ENCODE measurements around the gene ANO2.

The ANO2 gene

DNA sequence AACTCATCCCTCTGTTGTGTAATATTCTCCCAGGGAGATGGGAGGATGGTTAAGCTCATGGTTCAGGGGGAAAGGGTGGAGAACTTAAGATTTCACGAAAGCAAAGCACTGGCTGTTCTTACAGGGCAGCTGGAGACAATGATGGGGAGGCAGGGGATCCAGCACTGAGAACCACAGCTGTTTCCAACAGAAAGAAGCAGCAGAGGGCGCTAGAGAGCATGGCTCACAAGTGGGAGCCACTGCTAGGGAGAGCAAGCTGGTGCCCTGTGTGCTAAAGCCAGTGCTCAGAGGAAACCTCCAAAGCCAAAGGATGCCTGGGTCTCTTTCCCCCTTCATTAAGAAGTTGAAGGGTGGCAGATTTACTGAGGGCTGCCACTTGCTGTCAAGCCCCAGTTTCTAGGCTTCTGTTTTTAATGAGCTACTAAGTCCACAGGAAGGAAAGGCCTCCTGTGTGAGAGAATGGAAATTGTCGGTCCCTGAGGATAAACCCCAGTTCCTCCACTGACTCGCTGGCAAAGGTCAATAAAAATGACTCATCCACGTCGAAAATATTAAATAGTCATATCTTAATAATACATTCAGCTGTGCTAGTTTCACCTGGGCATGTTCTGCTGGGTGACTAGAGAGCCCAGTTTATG, 199.7 kb downstream of the ANO2 start:
- H3K4me3 ChIP-seq (ENCODE audit: low read length), result no peak overlapping the region
- TF ChIP-seq, protein P1, sequence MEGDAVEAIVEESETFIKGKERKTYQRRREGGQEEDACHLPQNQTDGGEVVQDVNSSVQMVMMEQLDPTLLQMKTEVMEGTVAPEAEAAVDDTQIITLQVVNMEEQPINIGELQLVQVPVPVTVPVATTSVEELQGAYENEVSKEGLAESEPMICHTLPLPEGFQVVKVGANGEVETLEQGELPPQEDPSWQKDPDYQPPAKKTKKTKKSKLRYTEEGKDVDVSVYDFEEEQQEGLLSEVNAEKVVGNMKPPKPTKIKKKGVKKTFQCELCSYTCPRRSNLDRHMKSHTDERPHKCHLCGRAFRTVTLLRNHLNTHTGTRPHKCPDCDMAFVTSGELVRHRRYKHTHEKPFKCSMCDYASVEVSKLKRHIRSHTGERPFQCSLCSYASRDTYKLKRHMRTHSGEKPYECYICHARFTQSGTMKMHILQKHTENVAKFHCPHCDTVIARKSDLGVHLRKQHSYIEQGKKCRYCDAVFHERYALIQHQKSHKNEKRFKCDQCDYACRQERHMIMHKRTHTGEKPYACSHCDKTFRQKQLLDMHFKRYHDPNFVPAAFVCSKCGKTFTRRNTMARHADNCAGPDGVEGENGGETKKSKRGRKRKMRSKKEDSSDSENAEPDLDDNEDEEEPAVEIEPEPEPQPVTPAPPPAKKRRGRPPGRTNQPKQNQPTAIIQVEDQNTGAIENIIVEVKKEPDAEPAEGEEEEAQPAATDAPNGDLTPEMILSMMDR (conservative IDR thresholded peaks at IDR 0.05; ENCODE audit: low read depth, low read length), result peak; percentile 76
- peak; percentile 1 for DNase-seq (ENCODE audit: low read depth)

DNA sequence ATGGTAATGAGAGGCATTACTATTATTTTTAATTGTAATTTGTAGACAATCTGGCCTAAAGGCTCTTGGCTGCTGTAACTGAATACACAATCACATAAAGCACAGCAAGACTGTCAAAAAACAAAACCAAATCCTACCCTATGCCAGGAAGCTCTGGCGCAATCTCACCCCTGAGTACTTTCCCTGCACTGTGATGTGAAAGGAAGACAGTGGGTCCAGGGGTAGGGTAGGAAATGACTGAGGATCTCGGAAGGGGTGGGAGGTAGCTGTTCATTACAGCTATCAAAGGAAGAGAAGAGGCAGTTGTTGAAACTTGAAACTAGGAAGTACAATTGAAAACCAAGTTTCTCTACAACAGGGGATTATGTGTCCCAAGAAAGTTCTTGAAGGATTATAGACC, 202.8 kb downstream of the ANO2 start:
- H3K4me3 ChIP-seq (ENCODE audit: low read length), result no peak overlapping the region
- DNase-seq (ENCODE audit: low read depth), result no peak
- TF ChIP-seq, protein P1 (conservative IDR thresholded peaks at IDR 0.05; ENCODE audit: low read depth, low read length), result no peak

DNA sequence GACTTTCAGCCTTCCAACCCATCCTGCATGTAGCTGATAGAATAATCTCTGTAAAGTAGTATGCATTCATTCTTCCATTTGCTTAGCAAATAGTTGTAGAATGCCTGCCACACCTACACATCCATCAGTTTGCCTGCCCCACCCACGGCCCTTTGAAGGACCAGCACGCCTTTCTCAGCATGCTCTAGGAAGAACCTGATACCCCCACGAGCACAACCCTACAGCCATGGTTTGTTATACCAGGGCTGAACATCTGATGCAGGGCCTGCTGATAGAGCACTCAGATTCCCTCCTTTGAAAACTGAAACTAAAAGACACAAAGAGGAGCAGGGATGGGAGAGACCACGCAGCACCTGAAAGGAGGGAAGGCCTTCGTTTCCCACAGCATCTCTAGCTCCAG, 205.1 kb downstream of the ANO2 start:
- TF ChIP-seq, protein P1 (conservative IDR thresholded peaks at IDR 0.05; ENCODE audit: low read depth, low read length), result no peak
- no peak overlapping the region for H3K4me3 ChIP-seq (ENCODE audit: low read length)
- DNase-seq (ENCODE audit: low read depth), result no peak

DNA sequence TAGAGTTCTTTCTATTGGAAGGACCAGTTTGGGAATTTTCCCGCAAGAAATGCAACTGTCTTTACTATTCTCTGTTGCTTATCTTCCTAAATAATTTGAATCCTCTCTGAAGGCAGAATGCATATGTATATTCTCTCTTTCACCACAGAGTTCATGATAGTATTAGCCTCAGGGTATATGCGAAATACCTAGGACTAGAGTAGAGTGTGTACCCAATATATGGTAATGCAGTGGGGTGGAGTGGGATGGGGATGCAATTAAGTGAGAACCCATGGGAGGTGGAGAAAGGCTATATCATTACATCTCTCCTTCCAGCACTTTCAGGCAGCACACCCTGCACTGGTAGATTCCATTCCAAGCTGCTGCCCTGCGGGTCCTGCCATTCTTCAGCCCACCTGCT, 207.3 kb downstream of the ANO2 start:
- TF ChIP-seq, protein P1 (conservative IDR thresholded peaks at IDR 0.05; ENCODE audit: low read depth, low read length), result no peak
- H3K4me3 ChIP-seq (ENCODE audit: low read length), result no peak overlapping the region
- DNase-seq (ENCODE audit: low read depth), result no peak

DNA sequence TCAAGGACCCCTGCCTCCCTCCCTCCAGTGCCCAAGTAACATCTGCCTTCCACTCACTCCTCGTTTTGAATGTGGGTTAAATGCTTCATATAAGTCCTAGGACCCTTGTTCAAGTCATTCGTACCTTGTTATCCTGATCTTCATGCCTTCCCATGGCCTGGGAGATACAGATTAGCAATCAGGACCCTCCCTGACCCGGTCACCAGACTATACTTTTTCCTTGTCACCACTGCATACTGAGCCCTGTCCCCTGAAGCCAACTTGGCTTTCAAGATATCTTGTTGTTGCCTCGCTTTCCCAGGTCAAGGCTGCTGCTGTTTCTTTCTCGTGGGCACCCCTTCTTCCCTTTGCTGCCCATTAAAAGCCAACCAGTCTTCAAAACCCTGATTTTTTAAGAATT, 208.5 kb downstream of the ANO2 start:
- TF ChIP-seq, protein P1 (conservative IDR thresholded peaks at IDR 0.05; ENCODE audit: low read depth, low read length), result no peak
- no peak for DNase-seq (ENCODE audit: low read depth)
- no peak overlapping the region for H3K4me3 ChIP-seq (ENCODE audit: low read length)

DNA sequence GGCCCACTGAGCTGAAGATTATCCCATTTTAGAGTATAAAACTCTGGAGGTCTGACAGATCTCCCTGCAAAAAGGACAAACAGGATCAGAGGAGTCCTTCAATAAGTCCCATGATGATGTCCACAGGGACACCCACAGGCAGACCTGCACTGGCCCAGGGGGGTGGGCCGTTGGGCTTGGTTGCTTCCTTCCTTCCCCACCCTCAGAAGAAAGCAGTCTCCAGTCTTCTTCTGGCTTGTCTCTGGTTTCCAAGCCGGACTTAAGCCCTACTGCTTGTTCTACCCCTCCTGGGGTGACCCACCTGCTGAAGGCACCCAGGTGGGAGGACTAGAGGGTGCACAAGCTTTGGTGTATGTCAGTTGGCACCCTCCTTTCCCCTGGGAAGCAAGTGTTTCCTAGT, 209.0 kb downstream of the ANO2 start:
- H3K4me3 ChIP-seq (ENCODE audit: low read length), result no peak overlapping the region
- TF ChIP-seq, protein P1 (conservative IDR thresholded peaks at IDR 0.05; ENCODE audit: low read depth, low read length), result no peak
- no peak for DNase-seq (ENCODE audit: low read depth)

DNA sequence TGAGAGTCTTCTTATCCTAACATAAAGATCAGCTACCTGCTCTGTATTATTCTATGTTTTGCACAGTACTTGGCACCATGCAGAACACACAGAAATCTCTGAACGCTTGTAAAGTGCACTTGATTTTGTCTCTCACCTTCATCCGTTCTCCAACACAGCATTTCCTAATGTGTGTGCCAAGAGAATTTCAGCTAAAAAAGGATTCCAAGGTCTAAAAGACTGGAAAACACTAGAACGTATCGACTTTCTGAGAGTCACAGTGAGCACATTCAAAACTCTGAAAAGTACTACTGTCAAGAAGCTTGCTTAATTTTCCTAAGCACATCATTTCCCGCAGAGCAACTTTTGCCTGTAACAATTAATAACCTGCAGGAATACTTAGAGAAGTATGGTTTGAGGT, 211.1 kb downstream of the ANO2 start:
- DNase-seq (ENCODE audit: low read depth), result no peak
- TF ChIP-seq, protein P1 (conservative IDR thresholded peaks at IDR 0.05; ENCODE audit: low read depth, low read length), result no peak
- no peak overlapping the region for H3K4me3 ChIP-seq (ENCODE audit: low read length)
